Heart left ventricle (tissue), 16 donors: Measurements from ENCODE around the gene GJB5. TPM values are rescaled to one million over a fixed set of nuclear protein-coding genes. Genes with fewer than 3 reads are reported as not detected.
A peak's percentile ranks its signal among the peaks of the same experiment; 100 is the strongest.

Experiments used
- ATAC-seq, 4 donors: fragments of 200-7000 bp; cut with Tn5 transposase; one replicate each; pipeline ENCODE4 v1.9.1; 2020 to 2022; ENCODE audit warnings: moderate library complexity in 4 of 4, mild to moderate bottlenecking in 3 of 4, moderate number of reproducible peaks in 1 of 4
- DNase-seq, 5 donors: peaks; one replicate each; pipeline ENCODE4 v3.0.0-alpha.2; 2020
- H3K27ac ChIP-seq, 12 donors: fragments of 200-600 bp; sonication (generic) in 4 of 12; one replicate each; pipeline versions ENCODE4 v1.5.0 to v1.8.0; 2016 to 2022; ENCODE audit warnings: mild to moderate bottlenecking in 2 of 12
- H3K27me3 ChIP-seq, 9 donors: fragments of 200-600 bp; sonication (generic) in 2 of 9; one replicate each; pipeline versions ENCODE4 v1.5.1 to v1.8.0; 2016 to 2022; ENCODE audit warnings: mild to moderate bottlenecking in 3 of 9
- H3K36me3 ChIP-seq, 9 donors: fragments of 200-600 bp; sonication (generic) in 2 of 9; one replicate each; pipeline versions ENCODE4 v1.5.0 to v1.8.0; 2018 to 2022; ENCODE audit warnings: mild to moderate bottlenecking in 2 of 9
- H3K4me1 ChIP-seq, 12 donors: fragments of 200-600 bp; sonication (generic) in 4 of 12; one replicate each; pipeline versions ENCODE4 v1.5.0 to v1.8.0; 2016 to 2022; ENCODE audit warnings: mild to moderate bottlenecking in 3 of 12
- H3K4me3 ChIP-seq, 12 donors: fragments of 200-600 bp; sonication (generic) in 4 of 12; one replicate each; pipeline versions ENCODE4 v1.5.0 to v1.8.0; 2017 to 2022; ENCODE audit warnings: mild to moderate bottlenecking in 9 of 12, moderate library complexity in 4 of 12
- H3K9me3 ChIP-seq, 12 donors: fragments of 200-600 bp; sonication (generic) in 4 of 12; one replicate each; pipeline versions ENCODE4 v1.5.0 to v1.8.0; 2016 to 2022; ENCODE audit warnings: mild to moderate bottlenecking in 1 of 12
- CTCF ChIP-seq, 12 donors: fragments of 200-600 bp; sonication (generic) in 4 of 12; IDR thresholded peaks; one replicate each; pipeline versions ENCODE4 v1.5.0 to v1.8.0; 2018 to 2022; ENCODE audit warnings: antibody characterized with exemption in 12 of 12, mild to moderate bottlenecking in 5 of 12
- POLR2A ChIP-seq, 2 donors: fragments of 450-650 bp; IDR thresholded peaks; one replicate each; pipeline ENCODE4 v1.6.1; 2017; ENCODE audit warnings: antibody characterized with exemption in 2 of 2, mild to moderate bottlenecking in 2 of 2, moderate library complexity in 2 of 2
- WGBS, 4 donors: extraction: QIAGEN DNeasy Blood & Tissue Kit in 2 of 4; methylation state at CpG; one replicate each; pipeline versions ENCODE4 v1.1.5 to v1.1.7; 2013 to 2018; 5-methylcytosine and 5-hydroxymethylcytosine counted together
- intact Hi-C, 10 donors: fragments of 100-400 bp; cut with DNase I; formaldehyde crosslinking; loops; one replicate each; pipeline versions ENCODE4 v1.11.1 to v1.14.2; 2022
- polyA plus RNA-seq, 2 donors: library from polyadenylated mRNA; stranded (reverse); fragments of 200-250 nt; gene quantifications; one replicate each; pipeline ENCODE4 v1.2.3, GENCODE V29; 2013
- total RNA-seq, 9 donors: library from RNA; depleted of rRNA in 2 of 9; stranded (reverse); fragments of >200 nt in 2 of 9; fragmentation: NEBNext Ultra II Directional in 3 of 9; extraction: Animal tissue kit (Norgen Biotek cat#: 25700) in 3 of 9; gene quantifications; one replicate each; pipeline versions ENCODE4 v1.1.0 to v1.2.4, GENCODE V29; 2016 to 2023
- donor health status: ischemic (EF 13 %, LVEDD 7.1; RV severe dilation, severe dysfunction).
- donor health status: healthy with polysubstance abuse.
- donor health status: DM: no; HTN: yes; CAD: no.
- donor health status: DM: no; HTN: no; CAD: no.
- donor health status: ischemic (EF 25% LVEDD 6.9; RV normal size, moderate dysfunction).
- donor health status: ischemic (EF 25% LVEDD 5.7; RV mildly dilated, moderate dysfunction).
- donor health status: healthy.
- donor health status: DM: yes; HTN: yes; CAD: no.
- donor health status: ischemic (EF 35%, LVEDD 5.7; RV mildly dilated, moderate dysfunction).
- donor health status: nonischemic (EF 11% LVEDD 7.7; RV severe dilation, severe dysfunction).
- donor health status: DM: yes; HTN: yes; CAD: no.
- donor health status: PGD.
- donor health status: ischemic (EF 29% LVEDD 5.4; RV normal size, mild dysfunction).
- donor health status: nonischemic (EF 23%, LVEDD 6.1; RV moderate dilation, normal function).

The GJB5 gene
- total and polyA plus RNA-seq, 11 donors, result not detected

GRCh38 chr1:34779526-34779925 is 24.7 kb downstream of the GJB5 start:
- TF ChIP-seq CTCF (IDR thresholded peaks at IDR 0.05) (no peak), POLR2A (IDR thresholded peaks at IDR 0.05) (no peak)
- DNase-seq (no peak), ATAC-seq (no peak)
- intact Hi-C loops, result no loop called here
- no peaks in the 10 kb centered on the region for H3K9me3 ChIP-seq
- H3K4me3 ChIP-seq, result no peak overlapping the region
- WGBS, 4 donors, result 73 to 81% (median 77%) methylated on average over 5 of the region's 5 CpGs
- H3K27me3 ChIP-seq, result peaks cover 19 to 68% (median 37%) of the 10 kb centered on the region in 9 donors
- H3K27ac ChIP-seq, result no peak overlapping the region
- H3K4me1 ChIP-seq, result peaks cover 0 to 14% (median 10%) of the 10 kb centered on the region in 12 donors
- H3K36me3 ChIP-seq, result no peaks in the 10 kb centered on the region

- WGBS, 4 donors, result 81 to 97% (median 83%) methylated on average over 3 to 5 of the region's 5 CpGs
- H3K4me3 ChIP-seq, result no peak overlapping the region
These were observed 25.1 kb downstream of the GJB5 start for GRCh38 chr1:34779962-34780361.

GRCh38 chr1:34780528-34780927 is 25.7 kb downstream of the GJB5 start:
- ATAC-seq (no peak), DNase-seq (no peak)
- Histone ChIP-seq H3K9me3 (no peaks in the 10 kb centered on the region), H3K27me3 (peaks cover 19 to 68% (median 34%) of the 10 kb centered on the region in 9 donors), H3K36me3 (no peaks in the 10 kb centered on the region), H3K27ac (no peak overlapping the region), H3K4me1 (peaks cover 0 to 14% (median 10%) of the 10 kb centered on the region in 12 donors), H3K4me3 (no peak overlapping the region)
- intact Hi-C loops, result no loop called here
- TF ChIP-seq POLR2A (IDR thresholded peaks at IDR 0.05), result no peak
- TF ChIP-seq CTCF (IDR thresholded peaks at IDR 0.05), result no peak
- WGBS, 4 donors, result 77 to 87% (median 83%) methylated on average over 2 of the region's 2 CpGs

More at GRCh38 chr1:34779962-34780361, 25.1 kb downstream of the GJB5 start:
- DNase-seq (no peak), ATAC-seq (no peak)
- Histone ChIP-seq H3K27ac (no peak overlapping the region), H3K4me1 (peaks cover 0 to 14% (median 10%) of the 10 kb centered on the region in 12 donors), H3K27me3 (peaks cover 19 to 68% (median 34%) of the 10 kb centered on the region in 9 donors), H3K36me3 (no peaks in the 10 kb centered on the region), H3K9me3 (no peaks in the 10 kb centered on the region)
- no peak for TF ChIP-seq POLR2A (IDR thresholded peaks at IDR 0.05)
- no peak for TF ChIP-seq CTCF (IDR thresholded peaks at IDR 0.05)
- intact Hi-C loops, result no loop called here

- TF ChIP-seq CTCF (IDR thresholded peaks at IDR 0.05), result no peak
- TF ChIP-seq POLR2A (IDR thresholded peaks at IDR 0.05), result no peak
- 2 to 13% (median 4%) methylated on average over 4 to 62 of the region's 62 CpGs for WGBS, 4 donors
- ATAC-seq (peak in 1 of 4 donors; percentile 27), DNase-seq (no peak)
- Histone ChIP-seq H3K36me3 (no peaks in the 10 kb centered on the region), H3K9me3 (no peaks in the 10 kb centered on the region), H3K27ac (no peak within 1 kb of the TSS), H3K4me1 (peaks cover 0 to 14% (median 10%) of the 10 kb centered on the region in 12 donors), H3K4me3 (peak within 1 kb of the TSS in 10 of 12 donors; percentile 3 to 38 (median 28)), H3K27me3 (peaks cover 19 to 67% (median 34%) of the 10 kb centered on the region in 9 donors)
- intact Hi-C loops, result no loop called here
These were observed 26.4 kb downstream of the GJB5 start, which contains the start of gene GJB3 for GRCh38 chr1:34781071-34781843. GJB3 (plus strand) TSS chr1:34781214; CDS start chr1:34784763, 3,549 bp downstream.
